ENCODE data around the gene SIRT2. TPM values are rescaled to one million over a fixed set of nuclear protein-coding genes. Genes with fewer than 3 reads are reported as not detected.

Gene SIRT2
- total RNA-seq, 2 experiments from 2014 or later = 45.2 to 47.1 TPM

DNA sequence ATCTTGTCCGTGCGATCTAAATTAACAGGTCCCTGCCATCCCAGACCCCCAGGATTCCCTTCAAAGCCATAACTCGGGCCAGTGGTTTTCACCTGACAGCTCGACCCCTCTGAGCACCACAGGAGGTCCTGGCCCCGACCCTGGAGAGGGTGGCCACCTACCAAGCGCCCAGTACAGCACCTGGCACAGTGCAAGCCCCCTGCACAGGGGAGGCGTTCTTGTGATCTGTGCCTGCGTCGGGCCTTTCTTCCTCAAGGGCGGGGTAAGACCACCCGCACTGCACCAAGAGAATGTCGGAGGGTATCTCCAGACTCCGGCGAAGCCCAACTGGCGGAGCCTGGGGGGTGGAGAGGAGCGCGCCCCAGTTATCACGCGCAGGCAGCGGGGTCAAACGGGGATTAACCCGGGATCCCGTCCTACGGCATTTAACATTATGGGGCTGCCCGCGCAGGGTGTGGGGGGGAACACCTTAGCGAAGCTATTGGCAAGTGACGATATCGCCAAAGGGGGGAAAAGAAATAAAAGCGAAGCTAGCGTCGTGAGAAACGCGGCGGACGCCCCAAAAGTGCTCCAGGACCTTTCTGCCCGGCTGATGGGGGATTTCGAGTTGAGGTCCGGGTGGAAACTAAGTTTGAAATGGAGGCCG is 48.3 kb downstream of the SIRT2 start:
- no peaks in the 10 kb centered on the region for H3K27me3 Mint-ChIP-seq
- no peaks in the 10 kb centered on the region for H3K9me3 Mint-ChIP-seq
- POLR2A ChIA-PET = interaction anchor here (0.6 kb wide), 1 partner anchor 456 kb away, joined by 3 read pairs; no protein-coding TSS in a partner anchor
- H3K27ac Mint-ChIP-seq = peak overlapping the region; percentile 100
- H3K4me3 Mint-ChIP-seq = peak overlapping the region; percentile 94
- peaks cover 27% of the 10 kb centered on the region for H3K36me3 Mint-ChIP-seq (ENCODE audit: low read depth)
- peak; percentile 27 for DNase-seq
- CTCF ChIA-PET = interaction anchor here (0.6 to 2.6 kb wide), 2 partner anchors 19 to 221 kb away, joined by 3 to 11 read pairs; no protein-coding TSS in a partner anchor
- peaks cover 42% of the 10 kb centered on the region for H3K4me1 Mint-ChIP-seq

DNA sequence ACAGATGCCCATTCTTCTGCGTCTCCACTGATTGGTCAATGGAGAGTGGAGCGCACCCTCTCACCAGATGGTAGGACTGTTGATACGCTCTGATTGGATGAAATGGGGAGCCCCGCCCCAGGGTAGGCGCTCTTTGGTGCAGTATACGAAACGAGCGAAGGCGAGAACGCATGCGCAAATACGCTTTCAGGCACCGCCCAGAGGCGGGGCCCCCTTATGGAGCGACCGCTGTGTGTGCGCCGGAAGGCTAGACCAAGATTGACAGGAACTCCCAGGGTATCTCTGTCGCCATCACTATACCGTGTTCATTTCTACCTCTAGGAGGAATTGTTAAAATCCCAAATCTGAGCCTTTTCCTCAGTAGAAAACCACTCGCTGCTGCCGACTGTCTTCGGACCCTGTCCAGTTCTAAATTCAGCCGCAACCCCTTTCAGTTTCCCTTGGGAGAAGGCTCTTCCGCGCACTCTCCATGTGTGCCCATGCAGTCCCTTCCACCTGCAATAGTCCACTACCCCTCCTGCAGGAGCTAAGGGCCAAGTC is 48.9 kb downstream of the SIRT2 start:
- ChIA-PET POLR2A (no interaction called here), CTCF (no interaction called here)
- Mint-ChIP-seq H3K4me3 (peak overlapping the region; percentile 94), H3K36me3 (ENCODE audit: low read depth) (peaks cover 33% of the 10 kb centered on the region), H3K9me3 (no peaks in the 10 kb centered on the region), H3K27me3 (no peaks in the 10 kb centered on the region), H3K4me1 (peaks cover 48% of the 10 kb centered on the region), H3K27ac (peak overlapping the region; percentile 100)
- DNase-seq = peak; percentile 100

- peak; percentile 99 for DNase-seq
- H3K4me1 Mint-ChIP-seq = peaks cover 51% of the 10 kb centered on the region
- H3K36me3 Mint-ChIP-seq (ENCODE audit: low read depth) = peaks cover 39% of the 10 kb centered on the region
- H3K27me3 Mint-ChIP-seq = no peaks in the 10 kb centered on the region
- H3K9me3 Mint-ChIP-seq = no peaks in the 10 kb centered on the region
- H3K27ac Mint-ChIP-seq = peak within 1 kb of the TSS; percentile 100
- POLR2A ChIA-PET = interaction anchor here (1.0 to 1.2 kb wide), 4 partner anchors 7 to 202 kb away, joined by 3 to 5 read pairs (median 4); partner anchors contain the start of genes ACTN4 and ECH1
- peak within 1 kb of the TSS; percentile 94 for H3K4me3 Mint-ChIP-seq
- CTCF ChIA-PET = interaction anchor here (1.0 to 2.2 kb wide), 5 partner anchors 9 to 80 kb away, joined by 3 to 6 read pairs (median 4); partner anchors contain the start of genes MRPS12 and SARS2
Measured at GRCh38 chr19:38849860-38850435, 49.5 kb downstream of the SIRT2 start, which contains the start of gene HNRNPL. Gene HNRNPL (minus strand): TSS chr19:38849986. CDS start chr19:38849966, 20 bp downstream.

DNA sequence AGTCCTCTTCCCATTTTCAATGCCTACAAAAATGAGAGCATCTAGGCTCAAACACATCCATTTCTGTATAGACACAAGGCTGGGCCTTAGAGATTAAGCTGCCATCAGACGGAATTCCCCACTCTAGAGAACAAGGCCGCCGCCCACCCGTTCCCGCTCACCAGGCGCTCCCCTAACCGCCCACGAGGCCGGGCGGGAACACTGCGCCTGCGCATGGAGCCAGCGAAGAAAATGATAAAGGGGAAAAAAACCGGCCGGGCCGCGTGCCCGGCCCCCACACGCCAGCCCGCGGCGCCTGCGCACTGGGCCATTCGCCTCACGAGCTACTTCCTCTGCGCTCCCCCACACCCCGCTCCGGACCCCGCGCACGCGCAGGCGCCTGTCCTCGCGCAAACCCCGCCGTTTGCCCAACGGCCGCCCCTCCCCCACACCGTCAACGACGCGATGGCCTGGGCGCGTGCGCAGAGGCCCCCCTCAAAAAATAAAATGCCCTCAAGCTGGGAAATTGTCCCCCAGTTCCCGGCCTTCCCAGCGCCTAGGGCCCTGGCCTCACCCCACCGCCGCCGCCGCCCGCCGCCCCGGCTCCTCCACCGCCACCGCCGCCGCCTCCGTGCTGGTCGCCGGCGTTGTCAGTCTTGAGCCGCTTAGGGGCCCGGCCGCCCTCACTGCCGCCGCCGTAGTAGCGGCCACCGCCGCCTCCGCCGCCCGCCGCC is 50.1 kb downstream of the SIRT2 start:
- H3K27me3 Mint-ChIP-seq = no peaks in the 10 kb centered on the region
- DNase-seq = peak; percentile 96
- peak overlapping the region; percentile 100 for H3K27ac Mint-ChIP-seq
- ChIA-PET POLR2A (interaction anchor here (0.6 to 1.2 kb wide), 5 partner anchors 8 to 202 kb away, joined by 3 to 5 read pairs (median 4); partner anchors contain the start of genes ACTN4 and ECH1), CTCF (interaction anchor here (0.7 to 2.2 kb wide), 7 partner anchors 9 to 81 kb away, joined by 3 to 6 read pairs (median 4); partner anchors contain the start of genes MRPS12 and SARS2)
- no peaks in the 10 kb centered on the region for H3K9me3 Mint-ChIP-seq
- peak overlapping the region; percentile 94 for H3K4me3 Mint-ChIP-seq
- peaks cover 58% of the 10 kb centered on the region for H3K4me1 Mint-ChIP-seq
- H3K36me3 Mint-ChIP-seq (ENCODE audit: low read depth) = peaks cover 43% of the 10 kb centered on the region

DNA sequence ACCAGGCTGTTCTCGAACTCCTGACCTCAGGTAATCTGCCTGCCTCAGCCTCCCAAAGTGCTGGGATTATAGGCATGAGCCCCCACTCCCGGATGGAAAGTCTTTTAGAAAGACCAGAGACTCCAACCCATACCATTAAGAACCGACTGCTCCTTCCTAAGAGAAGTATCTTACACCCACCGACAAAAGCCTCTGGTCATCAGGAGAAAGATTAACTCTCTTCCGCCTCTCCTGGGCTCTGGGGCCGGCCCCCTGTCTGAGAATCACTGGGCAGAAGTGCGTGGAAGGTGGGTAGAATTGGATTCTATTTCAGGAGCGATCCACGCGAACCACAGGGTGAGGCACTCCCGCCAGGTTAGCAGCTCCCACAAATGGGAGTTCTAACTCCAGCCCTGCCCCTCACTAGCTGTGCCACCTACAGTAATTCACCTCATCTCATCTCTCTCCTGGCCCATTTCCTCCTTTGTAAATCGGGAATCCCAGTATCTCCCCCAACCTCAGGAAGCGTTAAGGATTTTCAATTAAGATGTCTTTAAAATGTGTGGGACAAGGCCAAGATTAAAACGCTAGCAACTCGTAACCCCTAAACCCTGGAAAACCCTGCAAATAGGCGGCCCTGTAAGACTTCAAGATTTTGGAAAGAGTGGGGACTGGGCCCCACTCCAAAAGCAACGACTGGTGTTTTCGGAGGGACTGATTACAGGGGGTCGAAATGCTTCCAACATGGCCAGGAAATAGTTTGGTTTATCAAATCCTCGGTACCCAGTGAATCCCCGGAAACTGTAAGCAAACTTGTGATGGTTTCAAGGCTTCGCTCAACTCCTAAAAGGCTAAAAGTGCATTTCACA is 50.9 kb downstream of the SIRT2 start:
- DNase-seq = peak; percentile 8
- Mint-ChIP-seq H3K9me3 (no peaks in the 10 kb centered on the region), H3K27me3 (no peaks in the 10 kb centered on the region), H3K4me3 (peak overlapping the region; percentile 94), H3K27ac (peak overlapping the region; percentile 100), H3K36me3 (ENCODE audit: low read depth) (peaks cover 51% of the 10 kb centered on the region), H3K4me1 (peaks cover 63% of the 10 kb centered on the region)
- ChIA-PET CTCF (interaction anchor here (0.7 to 2.2 kb wide), 8 partner anchors 8 to 82 kb away, joined by 3 to 6 read pairs (median 4); partner anchors contain the start of genes MRPS12 and SARS2), POLR2A (interaction anchor here (0.6 to 1.2 kb wide), 5 partner anchors 9 to 201 kb away, joined by 3 to 5 read pairs (median 4); partner anchors contain the start of genes ACTN4 and ECH1)

- no peak for DNase-seq
- CTCF ChIA-PET = interaction anchor here (0.8 to 1.0 kb wide), 3 partner anchors 12 to 21 kb away, joined by 3 read pairs; partner anchors contain the start of gene ECH1
- Mint-ChIP-seq H3K9me3 (no peaks in the 10 kb centered on the region), H3K36me3 (ENCODE audit: low read depth) (peaks cover 74% of the 10 kb centered on the region), H3K4me3 (peak overlapping the region; percentile 8), H3K27me3 (no peaks in the 10 kb centered on the region), H3K27ac (peak overlapping the region; percentile 48), H3K4me1 (peaks cover 74% of the 10 kb centered on the region)
- POLR2A ChIA-PET = no interaction called here
Measured at GRCh38 chr19:38846097-38846496, 53.3 kb downstream of the SIRT2 start.

DNA sequence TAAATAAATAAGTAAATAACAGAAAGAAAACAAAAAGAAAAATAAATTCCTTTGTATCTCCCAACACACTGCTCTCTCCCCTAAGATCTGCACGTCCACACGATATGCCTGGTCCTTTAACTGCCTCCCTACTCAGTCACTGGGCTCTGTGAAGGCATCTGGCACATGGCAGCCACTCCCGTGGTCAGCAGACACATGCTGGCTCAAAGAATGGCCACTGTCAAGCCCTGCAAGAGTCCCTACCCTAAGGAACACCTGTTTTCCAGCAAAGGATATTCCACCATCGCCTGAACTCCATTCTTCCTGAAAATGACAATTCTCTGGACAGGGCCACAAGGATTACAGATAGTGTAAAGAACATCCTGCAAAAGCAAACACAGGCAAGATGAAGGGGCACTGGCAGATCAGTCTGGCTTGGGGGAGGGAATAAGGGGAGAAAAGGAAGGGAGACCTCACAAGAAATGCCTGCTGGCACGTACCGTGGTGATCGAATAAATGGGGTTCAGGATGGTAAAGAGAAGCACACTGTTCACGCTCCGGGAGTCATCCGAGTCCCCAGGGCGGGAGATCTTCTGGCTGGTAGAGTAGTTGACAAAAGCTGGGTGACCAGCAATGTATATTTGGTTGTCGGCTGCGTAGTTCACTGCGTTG is 53.9 kb downstream of the SIRT2 start:
- CTCF ChIA-PET = no interaction called here
- H3K4me1 Mint-ChIP-seq = peaks cover 76% of the 10 kb centered on the region
- H3K36me3 Mint-ChIP-seq (ENCODE audit: low read depth) = peaks cover 80% of the 10 kb centered on the region
- no peak overlapping the region for H3K27ac Mint-ChIP-seq
- no peak for DNase-seq
- POLR2A ChIA-PET = no interaction called here
- H3K27me3 Mint-ChIP-seq = no peaks in the 10 kb centered on the region
- no peaks in the 10 kb centered on the region for H3K9me3 Mint-ChIP-seq
- H3K4me3 Mint-ChIP-seq = no peak overlapping the region

DNA sequence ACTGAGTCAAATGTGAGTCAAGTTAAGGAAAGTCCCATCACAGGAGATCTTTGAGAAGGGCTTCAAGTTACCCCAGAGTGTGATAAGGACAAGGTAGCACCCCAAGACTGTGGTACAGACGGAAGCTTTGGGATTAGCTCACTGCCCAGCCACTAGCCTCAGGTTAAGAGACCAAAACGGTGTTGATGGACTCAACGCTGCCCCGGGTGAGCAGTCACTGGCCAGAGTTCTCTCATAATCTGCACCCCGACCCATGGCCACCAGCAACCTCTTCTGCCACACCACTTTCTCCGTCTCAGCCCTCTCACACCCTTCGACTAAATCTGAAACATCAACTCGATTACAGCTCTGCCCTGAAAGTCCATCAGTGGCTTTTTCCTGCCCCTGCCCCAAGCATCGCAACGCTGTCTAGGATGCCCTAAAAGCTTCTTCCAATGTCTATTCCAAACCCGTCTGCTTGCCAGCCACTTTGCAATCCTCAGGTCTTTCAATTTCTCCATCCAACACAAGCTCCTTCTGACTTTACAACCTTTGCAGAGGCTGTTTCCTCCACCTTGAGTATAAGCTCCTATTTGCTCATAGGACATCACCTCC is 55.2 kb downstream of the SIRT2 start:
- peak overlapping the region; percentile 95 for H3K27ac Mint-ChIP-seq
- no peaks in the 10 kb centered on the region for H3K27me3 Mint-ChIP-seq
- H3K36me3 Mint-ChIP-seq (ENCODE audit: low read depth) = peaks cover 92% of the 10 kb centered on the region
- POLR2A ChIA-PET = interaction anchor here (0.6 kb wide), 1 partner anchor 579 kb away, joined by 5 read pairs; no protein-coding TSS in a partner anchor
- peaks cover 85% of the 10 kb centered on the region for H3K4me1 Mint-ChIP-seq
- H3K9me3 Mint-ChIP-seq = no peaks in the 10 kb centered on the region
- no peak for DNase-seq
- H3K4me3 Mint-ChIP-seq = no peak overlapping the region
- CTCF ChIA-PET = interaction anchor here (0.6 to 1.1 kb wide), 3 partner anchors 9 to 506 kb away, joined by 3 to 6 read pairs (median 3); no protein-coding TSS in a partner anchor

DNA sequence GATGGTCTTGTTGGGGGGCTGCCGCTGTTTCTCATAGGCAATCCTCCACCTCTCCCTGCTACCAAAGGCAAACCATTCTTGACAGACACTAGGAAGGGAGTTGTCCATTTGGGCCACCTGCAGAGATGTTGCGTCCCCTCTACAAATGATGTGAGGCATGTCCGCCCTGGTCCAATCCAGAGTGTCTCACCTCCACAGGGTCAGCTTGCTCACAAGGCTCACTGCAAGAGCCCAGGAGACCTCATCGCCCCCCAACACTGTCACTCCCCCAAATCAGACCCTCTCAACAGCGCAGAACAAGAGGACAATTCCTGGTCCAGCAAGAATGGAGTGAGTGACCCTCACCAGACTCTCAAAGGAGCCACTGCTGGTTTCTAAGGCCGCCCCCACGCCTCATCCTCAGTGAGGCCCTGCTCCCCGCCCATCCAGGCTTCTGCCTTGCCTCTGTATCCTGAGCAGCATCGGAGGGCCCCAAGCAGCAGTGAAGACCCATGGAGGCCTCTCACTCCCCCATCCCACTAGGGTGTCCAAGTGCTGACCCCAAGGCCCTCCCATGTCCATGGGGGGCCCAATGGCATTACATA is 56.2 kb downstream of the SIRT2 start:
- CTCF ChIA-PET = interaction anchor here (1.1 to 1.3 kb wide), 2 partner anchors 11 to 26 kb away, joined by 3 to 4 read pairs; no protein-coding TSS in a partner anchor
- peak overlapping the region; percentile 8 for H3K4me3 Mint-ChIP-seq
- no peaks in the 10 kb centered on the region for H3K9me3 Mint-ChIP-seq
- H3K4me1 Mint-ChIP-seq = peaks cover 87% of the 10 kb centered on the region
- peak overlapping the region; percentile 95 for H3K27ac Mint-ChIP-seq
- H3K27me3 Mint-ChIP-seq = no peaks in the 10 kb centered on the region
- H3K36me3 Mint-ChIP-seq (ENCODE audit: low read depth) = peaks cover 92% of the 10 kb centered on the region
- DNase-seq = no peak
- POLR2A ChIA-PET = no interaction called here

DNA sequence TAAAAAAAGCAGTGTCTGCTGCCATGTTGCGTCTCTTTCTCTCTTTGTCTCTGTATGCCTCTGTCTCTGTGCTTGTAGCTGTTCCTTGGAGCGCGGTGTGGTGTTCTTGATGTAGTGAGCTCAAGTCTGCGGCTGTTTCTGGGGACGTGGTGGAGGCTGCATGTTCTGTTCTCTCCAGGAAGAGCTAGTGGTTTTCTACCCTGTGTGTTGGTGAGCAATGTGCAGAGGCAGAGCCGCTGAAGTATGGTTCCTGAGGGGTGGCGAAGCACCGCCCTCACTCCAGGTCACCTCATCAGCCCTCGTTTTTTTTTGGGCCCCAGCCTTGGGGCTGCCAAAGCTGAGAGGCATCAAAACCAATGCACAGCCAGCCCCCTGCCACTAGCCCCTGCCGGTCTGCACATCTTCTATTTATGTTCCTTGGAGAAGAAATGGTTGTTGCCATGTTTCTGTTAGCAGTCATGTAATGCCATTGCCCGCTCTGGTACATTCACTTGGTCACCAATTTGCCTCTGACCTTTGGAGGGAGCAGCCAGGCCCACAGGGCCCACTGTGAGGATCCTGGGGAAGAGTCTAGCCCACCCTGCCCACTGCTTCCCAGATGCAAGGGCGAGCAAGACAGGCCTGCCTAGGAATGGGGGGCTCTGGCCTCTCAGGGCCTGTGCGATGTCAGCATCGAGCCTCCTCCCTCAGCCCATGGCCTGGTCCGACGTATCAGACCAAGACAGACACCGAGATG is 56.8 kb downstream of the SIRT2 start:
- Mint-ChIP-seq H3K27me3 (no peaks in the 10 kb centered on the region), H3K36me3 (ENCODE audit: low read depth) (peaks cover 92% of the 10 kb centered on the region), H3K27ac (peak overlapping the region; percentile 95), H3K4me3 (peak overlapping the region; percentile 69), H3K4me1 (peaks cover 81% of the 10 kb centered on the region), H3K9me3 (no peaks in the 10 kb centered on the region)
- ChIA-PET CTCF (interaction anchor here (0.6 to 1.3 kb wide), 6 partner anchors 18 to 440 kb away, joined by 3 to 6 read pairs (median 4); partner anchors contain the start of genes FAM98C, MRPS12, NFKBIB and SARS2), POLR2A (interaction anchor here (0.5 to 1.2 kb wide), 4 partner anchors 10 to 440 kb away, joined by 3 to 5 read pairs (median 3); partner anchors contain the start of genes ECH1 and FAM98C)
- peak; percentile 83 for DNase-seq
